Right lobe of liver (tissue), 6 donors: ENCODE data around the gene GORASP2. TPM values are rescaled to one million over a fixed set of nuclear protein-coding genes. Genes with fewer than 3 reads are reported as not detected.
A peak's percentile ranks its signal among the peaks of the same experiment; 100 is the strongest.

ENCODE experiments used
- ATAC-seq, 4 donors: fragments of 200-7000 bp; cut with Tn5 transposase; one replicate each; pipeline ENCODE4 v1.9.1; 2020; ENCODE audit warnings: mild to moderate bottlenecking in 4 of 4, moderate library complexity in 4 of 4
- DNase-seq, 3 donors: peaks; one replicate each; pipeline ENCODE4 v3.0.0-alpha.2; 2020
- H3K27ac ChIP-seq, 3 donors: fragments of 200-600 bp; one replicate each; pipeline ENCODE4 v1.8.0; 2022
- H3K27me3 ChIP-seq, 2 donors: fragments of 200-600 bp; one replicate each; pipeline ENCODE4 v1.8.0; 2022
- H3K36me3 ChIP-seq, 4 donors: fragments of 200-600 bp; sonication (generic) in 1 of 4; one replicate each; pipeline versions ENCODE4 v1.5.1 to v1.8.0; 2017 to 2022; ENCODE audit warnings: control low read depth in 1 of 4
- H3K4me1 ChIP-seq, 4 donors: fragments of 200-600 bp; sonication (generic) in 1 of 4; one replicate each; pipeline versions ENCODE4 v1.5.1 to v1.8.0; 2017 to 2022; ENCODE audit warnings: control low read depth in 1 of 4
- H3K4me3 ChIP-seq, 3 donors: fragments of 200-600 bp; one replicate each; pipeline ENCODE4 v1.8.0; 2022
- H3K9me3 ChIP-seq, 4 donors: fragments of 200-600 bp; sonication (generic) in 1 of 4; one replicate each; pipeline versions ENCODE4 v1.5.1 to v1.8.0; 2017 to 2022; ENCODE audit warnings: control low read depth in 1 of 4
- POLR2A ChIP-seq: fragments of 450-650 bp; IDR thresholded peaks from one replicate; pipeline ENCODE4 v1.6.1; 2017; ENCODE audit warnings: antibody characterized with exemption, mild to moderate bottlenecking
- WGBS: methylation state at CpG from one replicate; pipeline ENCODE4 v1.1.6; 2018; ENCODE audit warnings: low coverage, low lambda C conversion rate; ENCODE audit not compliant: insufficient coverage; ENCODE audit errors: missing lambda C conversion rate; 5-methylcytosine and 5-hydroxymethylcytosine counted together
- intact Hi-C, 2 donors: fragments of 100-400 bp; cut with DNase I; formaldehyde crosslinking; loops; one replicate each; pipeline versions ENCODE4 v1.11.2 to v1.14.1; 2022
- total RNA-seq, 6 experiments: library from RNA; depleted of rRNA in 2 of 6; stranded (reverse); fragments of >200 nt in 2 of 6; fragmentation: NEBNext Ultra II Directional in 3 of 6; extraction: Animal tissue kit (Norgen Biotek cat#: 25700) in 3 of 6; gene quantifications; one replicate each; pipeline versions ENCODE4 v1.1.0 to v1.2.4, GENCODE V29; 2016 to 2023
- TF ChIP-seq, protein P1 (sequence below), 4 donors: fragments of 200-600 bp in 3 of 4; fragments of 450-650 bp in 1 of 4; IDR thresholded peaks; one replicate each; pipeline versions ENCODE4 v1.5.1 to v1.8.0; 2016 to 2022; ENCODE audit warnings: antibody characterized with exemption in 4 of 4, mild to moderate bottlenecking in 2 of 4
- donor health status: DM: no; HTN: yes; CAD: no.
- donor health status: DM: no; HTN: no; CAD: no.
- donor health status: DM: no; HTN: no; CAD: no.
- donor health status: DM: no; HTN: yes; CAD: no.
- donor health status: DM: no; HTN: yes; CAD: no.

The GORASP2 gene
- total RNA-seq, 6 experiments from 2014 or later = 32.8 to 47.6 (median 37.6) TPM

DNA sequence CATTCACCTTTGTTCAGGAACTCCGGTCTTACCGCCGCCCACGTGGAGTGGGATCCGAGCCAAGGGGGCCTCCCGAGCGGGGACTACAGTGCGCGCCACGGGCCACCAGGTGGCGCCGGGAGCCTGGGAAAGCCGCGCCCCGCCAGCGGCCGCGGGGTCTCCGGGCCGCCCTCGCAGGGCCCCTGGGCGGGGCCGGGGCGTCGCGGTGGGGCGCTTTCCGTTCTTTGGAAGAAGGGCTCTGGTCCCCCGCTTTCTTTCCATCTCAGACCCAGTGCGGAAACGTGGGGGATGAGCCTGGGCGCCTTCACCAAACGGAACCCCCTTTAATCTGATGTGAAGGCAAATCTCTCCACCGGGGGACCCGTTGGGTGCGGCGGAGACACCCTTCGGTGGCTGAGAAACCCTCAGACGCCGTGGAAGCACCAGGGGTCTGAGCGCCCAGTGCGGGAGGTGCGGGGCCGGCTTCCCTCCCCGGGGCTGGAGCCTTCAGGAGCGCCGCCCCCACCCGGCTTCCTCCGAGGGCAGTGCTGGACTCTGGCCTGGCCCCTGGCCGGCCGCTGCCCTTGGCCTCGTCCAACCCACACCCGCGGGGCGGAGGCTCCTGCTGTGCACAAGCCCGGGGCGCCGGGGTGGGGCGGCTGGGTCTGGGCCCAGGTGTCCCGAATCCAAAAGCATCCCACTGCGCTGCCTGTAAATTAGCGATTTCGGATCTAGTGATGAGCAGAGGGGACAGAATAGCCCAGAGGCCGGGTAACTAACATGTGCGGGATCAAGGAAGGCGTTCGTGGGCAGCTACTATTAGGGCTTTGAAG lies 44.6 kb downstream of the GORASP2 start:
- Histone ChIP-seq H3K36me3 (no peaks in the 10 kb centered on the region), H3K4me3 (peak overlapping the region; percentile 58 to 85 (median 74)), H3K27ac (peak overlapping the region; percentile 72 to 77 (median 73)), H3K4me1 (peaks cover 0 to 22% (median 8%) of the 10 kb centered on the region in 4 donors), H3K9me3 (no peaks in the 10 kb centered on the region), H3K27me3 (no peaks in the 10 kb centered on the region)
- intact Hi-C loops = loop anchor here (5.0 to 10.0 kb wide), 2 partner anchors 184 to 441 kb away; no protein-coding TSS in a partner anchor
- 0% methylated on average over 19 of the region's 67 CpGs for WGBS
- TF ChIP-seq POLR2A = peak; percentile 44
- TF ChIP-seq, protein P1, sequence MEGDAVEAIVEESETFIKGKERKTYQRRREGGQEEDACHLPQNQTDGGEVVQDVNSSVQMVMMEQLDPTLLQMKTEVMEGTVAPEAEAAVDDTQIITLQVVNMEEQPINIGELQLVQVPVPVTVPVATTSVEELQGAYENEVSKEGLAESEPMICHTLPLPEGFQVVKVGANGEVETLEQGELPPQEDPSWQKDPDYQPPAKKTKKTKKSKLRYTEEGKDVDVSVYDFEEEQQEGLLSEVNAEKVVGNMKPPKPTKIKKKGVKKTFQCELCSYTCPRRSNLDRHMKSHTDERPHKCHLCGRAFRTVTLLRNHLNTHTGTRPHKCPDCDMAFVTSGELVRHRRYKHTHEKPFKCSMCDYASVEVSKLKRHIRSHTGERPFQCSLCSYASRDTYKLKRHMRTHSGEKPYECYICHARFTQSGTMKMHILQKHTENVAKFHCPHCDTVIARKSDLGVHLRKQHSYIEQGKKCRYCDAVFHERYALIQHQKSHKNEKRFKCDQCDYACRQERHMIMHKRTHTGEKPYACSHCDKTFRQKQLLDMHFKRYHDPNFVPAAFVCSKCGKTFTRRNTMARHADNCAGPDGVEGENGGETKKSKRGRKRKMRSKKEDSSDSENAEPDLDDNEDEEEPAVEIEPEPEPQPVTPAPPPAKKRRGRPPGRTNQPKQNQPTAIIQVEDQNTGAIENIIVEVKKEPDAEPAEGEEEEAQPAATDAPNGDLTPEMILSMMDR (IDR thresholded peaks at IDR 0.05) = peak; percentile 96 to 99 (median 98)
- DNase-seq (peak; percentile 92 to 94 (median 93)), ATAC-seq (peak; percentile 90 to 96 (median 94))

DNA sequence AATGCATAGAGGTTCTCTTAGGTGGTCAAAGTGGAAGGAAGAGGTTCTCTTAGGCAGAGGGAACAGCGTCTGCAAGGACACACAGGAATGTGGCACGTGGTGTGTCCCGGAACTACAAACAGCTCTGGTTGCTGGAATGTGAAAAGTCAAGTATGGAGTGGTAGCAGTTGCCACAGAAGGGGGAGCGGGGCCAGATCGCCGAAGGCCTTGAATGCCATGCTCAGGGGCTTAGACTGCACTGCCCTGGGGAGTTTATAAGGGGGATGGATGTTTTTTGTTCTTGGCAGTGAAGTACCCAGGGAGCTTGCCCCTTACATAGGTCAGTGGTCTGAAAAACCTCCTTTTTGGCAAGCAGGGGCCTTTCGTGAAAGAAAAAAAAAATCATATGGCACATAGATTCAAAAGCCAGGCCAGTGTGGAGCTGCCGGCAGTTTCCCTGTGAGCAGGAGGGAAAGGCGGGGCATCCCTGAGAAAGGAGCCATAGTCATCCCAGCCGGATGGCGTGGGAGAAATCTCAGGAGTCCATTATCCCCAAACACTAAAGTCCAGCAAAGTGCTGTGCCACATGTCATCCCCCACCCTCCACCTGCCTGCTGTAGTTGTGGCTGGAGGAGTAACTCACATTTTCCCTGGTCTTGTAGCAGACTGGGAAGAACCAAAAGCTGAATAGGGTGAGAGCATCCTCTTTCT lies 45.4 kb downstream of the GORASP2 start:
- Histone ChIP-seq H3K27ac (no peak overlapping the region), H3K9me3 (no peaks in the 10 kb centered on the region), H3K4me3 (peak overlapping the region; percentile 58 to 85 (median 74)), H3K4me1 (peaks cover 0 to 18% (median 6%) of the 10 kb centered on the region in 4 donors), H3K27me3 (no peaks in the 10 kb centered on the region), H3K36me3 (no peaks in the 10 kb centered on the region)
- DNase-seq = no peak
- intact Hi-C loops = loop anchor here (5.0 to 10.0 kb wide), 2 partner anchors 183 to 440 kb away; no protein-coding TSS in a partner anchor
- ATAC-seq = no peak
- no peak for TF ChIP-seq POLR2A
- TF ChIP-seq, protein P1 (IDR thresholded peaks at IDR 0.05) = no peak
- 76% methylated on average over 11 of the region's 11 CpGs for WGBS

DNA sequence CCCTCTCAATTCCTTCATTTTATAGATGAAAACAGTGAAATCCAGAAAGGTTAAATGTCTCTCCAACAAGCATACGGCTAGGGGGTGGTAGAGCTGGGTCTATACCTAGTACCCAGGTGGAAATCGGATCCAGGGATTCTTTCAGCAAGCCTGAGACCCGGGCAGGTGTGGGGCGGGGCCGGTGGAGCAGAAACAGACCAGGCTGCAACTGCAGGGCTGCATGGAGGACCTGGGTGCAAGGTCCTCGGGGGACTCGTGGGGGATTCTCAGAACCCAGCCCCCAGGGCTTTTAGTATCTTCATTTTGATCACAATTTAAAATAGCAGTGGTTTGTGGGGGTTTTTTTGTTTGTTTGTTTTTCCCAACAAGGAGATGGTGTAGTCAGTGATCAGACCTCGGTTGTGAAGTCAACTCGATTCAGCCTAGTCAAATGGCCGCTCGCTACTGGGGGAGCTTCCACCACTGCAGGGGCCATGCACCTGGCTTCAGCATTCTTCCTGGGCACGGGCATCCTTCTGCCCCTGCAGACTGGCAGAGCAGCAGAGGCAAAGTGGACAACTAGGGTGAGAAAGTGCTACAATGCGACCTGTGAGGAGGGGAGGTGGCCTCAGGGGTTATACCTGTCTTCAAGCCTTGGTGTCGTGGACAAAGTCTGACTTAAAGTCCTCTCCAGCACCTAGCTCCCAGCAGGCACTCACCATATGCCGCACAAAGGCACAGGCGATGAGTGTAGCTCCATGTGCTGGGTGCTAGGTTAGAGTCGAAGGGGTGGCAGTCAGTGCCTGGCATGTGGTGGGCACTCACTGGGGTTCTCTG lies 46.3 kb downstream of the GORASP2 start:
- intact Hi-C loops = loop anchor here in 1 of 2 donors (10.0 kb wide), 1 partner anchor 439 kb away; no protein-coding TSS in a partner anchor
- Histone ChIP-seq H3K4me3 (no peak overlapping the region), H3K27me3 (no peaks in the 10 kb centered on the region), H3K4me1 (peaks cover 0 to 12% (median 4%) of the 10 kb centered on the region in 4 donors), H3K9me3 (no peaks in the 10 kb centered on the region), H3K27ac (no peak overlapping the region), H3K36me3 (no peaks in the 10 kb centered on the region)
- TF ChIP-seq, protein P1 (IDR thresholded peaks at IDR 0.05) = no peak
- TF ChIP-seq POLR2A = no peak
- no peak for ATAC-seq
- WGBS = 70% methylated on average over 5 of the region's 17 CpGs
- DNase-seq = no peak

DNA sequence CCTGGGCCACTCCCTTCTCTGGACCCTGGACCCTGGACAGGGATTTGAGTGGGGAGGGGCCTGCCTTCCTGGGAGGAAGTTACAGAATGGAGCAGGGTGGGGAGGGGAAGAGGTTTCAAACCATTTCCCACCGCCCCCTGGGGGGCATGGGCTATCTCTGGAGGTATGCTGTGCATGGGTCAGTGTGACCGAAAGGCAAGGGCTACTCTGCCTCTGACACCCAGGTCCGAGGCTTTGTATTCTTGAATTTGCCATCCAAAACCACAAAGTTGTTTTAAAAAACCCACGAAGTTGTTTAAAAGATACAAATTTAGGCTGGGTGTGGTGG lies 46.9 kb downstream of the GORASP2 start:
- Histone ChIP-seq H3K36me3 (no peaks in the 10 kb centered on the region), H3K27me3 (no peaks in the 10 kb centered on the region), H3K4me3 (no peak overlapping the region), H3K4me1 (peaks cover 0 to 12% (median 4%) of the 10 kb centered on the region in 4 donors), H3K27ac (no peak overlapping the region), H3K9me3 (no peaks in the 10 kb centered on the region)
- intact Hi-C loops = loop anchor here in 1 of 2 donors (10.0 kb wide), 1 partner anchor 439 kb away; no protein-coding TSS in a partner anchor
- no peak for TF ChIP-seq POLR2A
- TF ChIP-seq, protein P1 (IDR thresholded peaks at IDR 0.05) = no peak
- WGBS = 69% methylated on average over 3 of the region's 4 CpGs
- ATAC-seq (no peak), DNase-seq (no peak)
